ENCODE results near the gene CCDC90B. TPM values are rescaled to one million over a fixed set of nuclear protein-coding genes. Genes with fewer than 3 reads are reported as not detected.
"Not testable (repeated sequence)": the region's sequence is repeated elsewhere in the genome, so short reads cannot be mapped to it uniquely, and the experiment has no call there.

The CCDC90B gene
- total and polyA plus RNA-seq, 5 donors from 2014 or later, result 35.9 to 77.6 (median 70.1) TPM

- H3K27me3 Mint-ChIP-seq; H3K27ac ChIP-seq (ENCODE audit: insufficient read depth, low read length, poor library complexity, severe bottlenecking); H3K36me3 ChIP-seq (ENCODE audit: control insufficient read depth, insufficient read depth, low read length); H3K4me1 Mint-ChIP-seq; H3K4me1 ChIP-seq (ENCODE audit: control insufficient read depth, insufficient read depth, low read length, poor library complexity, severe bottlenecking); H3K4me3 ChIP-seq (ENCODE audit: low read depth, low read length); H3K27ac Mint-ChIP-seq; H3K9me3 Mint-ChIP-seq; ATAC-seq (ENCODE audit: low read depth in 2 of 2); H3K27me3 ChIP-seq (ENCODE audit: control insufficient read depth, insufficient read depth, low read length); H3K4me3 Mint-ChIP-seq; H3K9me3 ChIP-seq (ENCODE audit: control insufficient read depth in 2 of 2, low read length in 2 of 2); DNase-seq; H3K36me3 Mint-ChIP-seq: not testable (repeated sequence)
These were observed 30.7 kb upstream of the CCDC90B start for GRCh38 chr11:83316897-83317268.

- not testable (repeated sequence) for ATAC-seq (ENCODE audit: low read depth in 2 of 2); H3K4me3 ChIP-seq (ENCODE audit: low read depth, low read length); DNase-seq; H3K27ac Mint-ChIP-seq; H3K27ac ChIP-seq (ENCODE audit: insufficient read depth, low read length, poor library complexity, severe bottlenecking); H3K36me3 Mint-ChIP-seq; H3K9me3 Mint-ChIP-seq; H3K27me3 Mint-ChIP-seq; H3K36me3 ChIP-seq (ENCODE audit: control insufficient read depth, insufficient read depth, low read length); H3K4me1 ChIP-seq (ENCODE audit: control insufficient read depth, insufficient read depth, low read length, poor library complexity, severe bottlenecking); H3K4me3 Mint-ChIP-seq; H3K9me3 ChIP-seq (ENCODE audit: control insufficient read depth in 2 of 2, low read length in 2 of 2); H3K27me3 ChIP-seq (ENCODE audit: control insufficient read depth, insufficient read depth, low read length); H3K4me1 Mint-ChIP-seq
These were observed 30.2 kb upstream of the CCDC90B start for GRCh38 chr11:83316143-83316896.

GRCh38 chr11:83312430-83312829, 26.3 kb upstream of the CCDC90B start:
- H3K27ac Mint-ChIP-seq, result no peak overlapping the region
- no peaks in the 10 kb centered on the region for H3K9me3 ChIP-seq (ENCODE audit: control insufficient read depth in 2 of 2, low read length in 2 of 2)
- H3K4me3 Mint-ChIP-seq, result no peak overlapping the region
- H3K27ac ChIP-seq (ENCODE audit: insufficient read depth, low read length, poor library complexity, severe bottlenecking), result no peak overlapping the region
- no peaks in the 10 kb centered on the region for H3K4me1 ChIP-seq (ENCODE audit: control insufficient read depth, insufficient read depth, low read length, poor library complexity, severe bottlenecking)
- H3K4me3 ChIP-seq (ENCODE audit: low read depth, low read length), result no peak overlapping the region
- no peaks in the 10 kb centered on the region for H3K4me1 Mint-ChIP-seq
- no peak for DNase-seq
- no peak for ATAC-seq (ENCODE audit: low read depth in 2 of 2)
- H3K9me3 Mint-ChIP-seq, result peaks cover 0 to 1% (median 0%) of the 10 kb centered on the region in 7 donors
- H3K27me3 ChIP-seq (ENCODE audit: control insufficient read depth, insufficient read depth, low read length), result no peaks in the 10 kb centered on the region
- H3K27me3 Mint-ChIP-seq, result peaks cover 10% of the 10 kb centered on the region
- no peaks in the 10 kb centered on the region for H3K36me3 ChIP-seq (ENCODE audit: control insufficient read depth, insufficient read depth, low read length)
- no peaks in the 10 kb centered on the region for H3K36me3 Mint-ChIP-seq

GRCh38 chr11:83311701-83312100, 25.5 kb upstream of the CCDC90B start:
- Mint-ChIP-seq H3K27me3 (peaks cover 10% of the 10 kb centered on the region), H3K9me3 (peaks cover 0 to 1% (median 0%) of the 10 kb centered on the region in 7 donors), H3K27ac (no peak overlapping the region), H3K4me1 (no peaks in the 10 kb centered on the region), H3K36me3 (no peaks in the 10 kb centered on the region), H3K4me3 (no peak overlapping the region)
- Histone ChIP-seq H3K27ac (ENCODE audit: insufficient read depth, low read length, poor library complexity, severe bottlenecking) (no peak overlapping the region), H3K9me3 (ENCODE audit: control insufficient read depth in 2 of 2, low read length in 2 of 2) (no peaks in the 10 kb centered on the region), H3K27me3 (ENCODE audit: control insufficient read depth, insufficient read depth, low read length) (no peaks in the 10 kb centered on the region), H3K4me1 (ENCODE audit: control insufficient read depth, insufficient read depth, low read length, poor library complexity, severe bottlenecking) (no peaks in the 10 kb centered on the region), H3K36me3 (ENCODE audit: control insufficient read depth, insufficient read depth, low read length) (no peaks in the 10 kb centered on the region), H3K4me3 (ENCODE audit: low read depth, low read length) (no peak overlapping the region)
- DNase-seq, result no peak
- ATAC-seq (ENCODE audit: low read depth in 2 of 2), result no peak

GRCh38 chr11:83310718-83311117, 24.6 kb upstream of the CCDC90B start:
- Mint-ChIP-seq H3K27ac (no peak overlapping the region), H3K4me3 (no peak overlapping the region), H3K9me3 (peaks cover 0 to 1% (median 0%) of the 10 kb centered on the region in 7 donors), H3K36me3 (no peaks in the 10 kb centered on the region), H3K4me1 (no peaks in the 10 kb centered on the region), H3K27me3 (peaks cover 10% of the 10 kb centered on the region)
- Histone ChIP-seq H3K27me3 (ENCODE audit: control insufficient read depth, insufficient read depth, low read length) (no peaks in the 10 kb centered on the region), H3K4me1 (ENCODE audit: control insufficient read depth, insufficient read depth, low read length, poor library complexity, severe bottlenecking) (no peaks in the 10 kb centered on the region), H3K9me3 (ENCODE audit: control insufficient read depth in 2 of 2, low read length in 2 of 2) (no peaks in the 10 kb centered on the region), H3K36me3 (ENCODE audit: control insufficient read depth, insufficient read depth, low read length) (no peaks in the 10 kb centered on the region), H3K27ac (ENCODE audit: insufficient read depth, low read length, poor library complexity, severe bottlenecking) (no peak overlapping the region), H3K4me3 (ENCODE audit: low read depth, low read length) (no peak overlapping the region)
- ATAC-seq (ENCODE audit: low read depth in 2 of 2) (no peak), DNase-seq (no peak)

GRCh38 chr11:83308536-83308935, 22.4 kb upstream of the CCDC90B start:
- not testable (repeated sequence) for H3K27ac Mint-ChIP-seq; H3K27ac ChIP-seq (ENCODE audit: insufficient read depth, low read length, poor library complexity, severe bottlenecking); DNase-seq; H3K4me1 Mint-ChIP-seq; H3K9me3 Mint-ChIP-seq; H3K27me3 ChIP-seq (ENCODE audit: control insufficient read depth, insufficient read depth, low read length); ATAC-seq (ENCODE audit: low read depth in 2 of 2); H3K4me3 ChIP-seq (ENCODE audit: low read depth, low read length); H3K4me1 ChIP-seq (ENCODE audit: control insufficient read depth, insufficient read depth, low read length, poor library complexity, severe bottlenecking); H3K36me3 ChIP-seq (ENCODE audit: control insufficient read depth, insufficient read depth, low read length); H3K4me3 Mint-ChIP-seq; H3K36me3 Mint-ChIP-seq; H3K9me3 ChIP-seq (ENCODE audit: control insufficient read depth in 2 of 2, low read length in 2 of 2)
- H3K27me3 Mint-ChIP-seq, result peaks cover 17% of the 10 kb centered on the region

GRCh38 chr11:83306200-83307080, 20.3 kb upstream of the CCDC90B start:
- H3K36me3 ChIP-seq (ENCODE audit: control insufficient read depth, insufficient read depth, low read length), result no peaks in the 10 kb centered on the region
- H3K27me3 ChIP-seq (ENCODE audit: control insufficient read depth, insufficient read depth, low read length), result no peaks in the 10 kb centered on the region
- H3K27ac ChIP-seq (ENCODE audit: insufficient read depth, low read length, poor library complexity, severe bottlenecking), result no peak overlapping the region
- no peak overlapping the region for H3K27ac Mint-ChIP-seq
- H3K4me1 Mint-ChIP-seq, result no peaks in the 10 kb centered on the region
- no peak overlapping the region for H3K4me3 Mint-ChIP-seq
- H3K27me3 Mint-ChIP-seq, result peaks cover 17% of the 10 kb centered on the region
- DNase-seq, result no peak
- no peaks in the 10 kb centered on the region for H3K9me3 Mint-ChIP-seq
- ATAC-seq (ENCODE audit: low read depth in 2 of 2), result no peak
- H3K9me3 ChIP-seq (ENCODE audit: control insufficient read depth in 2 of 2, low read length in 2 of 2), result no peaks in the 10 kb centered on the region
- H3K36me3 Mint-ChIP-seq, result no peaks in the 10 kb centered on the region
- no peaks in the 10 kb centered on the region for H3K4me1 ChIP-seq (ENCODE audit: control insufficient read depth, insufficient read depth, low read length, poor library complexity, severe bottlenecking)
- H3K4me3 ChIP-seq (ENCODE audit: low read depth, low read length), result no peak overlapping the region

Measured in CD4-positive, CD25-positive, alpha-beta regulatory T cell (primary cell).